Smooth muscle cell of the brain vasculature (primary cell): ENCODE measurements around the gene PSENEN.
"Not testable (repeated sequence)": the region's sequence is repeated elsewhere in the genome, so short reads cannot be mapped to it uniquely, and the experiment has no call there.

Source experiments
- DNase-seq: peaks from one replicate; pipeline ENCODE4 v3.0.0-alpha.2; 2012; ENCODE audit warnings: low read depth, low spot score

Gene PSENEN

DNA sequence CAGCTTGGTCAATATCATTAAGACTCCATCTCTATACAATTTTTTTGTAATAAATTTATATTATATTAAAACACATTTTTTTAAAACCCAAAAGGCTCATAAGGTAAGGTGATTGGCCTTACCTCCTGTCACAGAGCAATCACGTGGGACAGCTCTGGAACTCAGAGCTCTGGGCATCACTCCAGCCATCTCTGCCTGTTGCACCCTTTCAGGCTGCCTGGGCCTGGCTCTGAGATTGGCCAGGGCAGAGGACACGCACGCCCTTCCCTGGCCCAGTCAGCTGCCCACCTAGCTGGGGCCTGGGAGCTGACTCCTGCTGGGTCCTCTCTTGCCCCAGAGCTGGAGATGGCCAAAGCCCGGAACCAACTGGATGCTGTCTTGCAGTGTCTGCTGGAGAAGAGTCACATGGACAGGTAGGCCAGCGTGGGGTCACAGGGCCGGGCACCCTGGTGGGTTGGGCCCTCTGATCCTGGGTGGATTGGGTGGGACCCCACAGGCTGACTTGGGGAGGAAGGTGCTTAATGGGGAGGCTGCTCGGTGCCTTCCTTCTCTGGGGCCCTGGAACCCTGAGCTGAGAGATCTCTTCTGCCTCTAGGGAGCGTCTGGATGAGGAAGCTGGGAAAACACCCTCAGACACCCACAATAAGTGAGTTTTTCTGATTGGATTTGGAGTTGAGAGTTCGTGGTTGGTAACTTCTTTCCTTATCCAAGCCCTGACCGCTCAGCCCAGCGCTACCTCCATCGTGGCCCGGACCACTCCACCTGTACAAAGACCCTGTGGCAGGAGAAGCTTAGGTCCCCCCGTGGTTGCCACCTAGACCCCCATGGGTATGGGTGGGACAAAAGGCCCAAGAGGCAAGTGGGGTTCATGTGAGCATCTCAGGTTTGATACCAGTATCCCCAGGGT is 6.6 kb downstream of the PSENEN start:
- DNase-seq = no peak

GRCh38 chr19:35752746-35753350 is 7.4 kb downstream of the PSENEN start:
- DNase-seq = no peak

DNA sequence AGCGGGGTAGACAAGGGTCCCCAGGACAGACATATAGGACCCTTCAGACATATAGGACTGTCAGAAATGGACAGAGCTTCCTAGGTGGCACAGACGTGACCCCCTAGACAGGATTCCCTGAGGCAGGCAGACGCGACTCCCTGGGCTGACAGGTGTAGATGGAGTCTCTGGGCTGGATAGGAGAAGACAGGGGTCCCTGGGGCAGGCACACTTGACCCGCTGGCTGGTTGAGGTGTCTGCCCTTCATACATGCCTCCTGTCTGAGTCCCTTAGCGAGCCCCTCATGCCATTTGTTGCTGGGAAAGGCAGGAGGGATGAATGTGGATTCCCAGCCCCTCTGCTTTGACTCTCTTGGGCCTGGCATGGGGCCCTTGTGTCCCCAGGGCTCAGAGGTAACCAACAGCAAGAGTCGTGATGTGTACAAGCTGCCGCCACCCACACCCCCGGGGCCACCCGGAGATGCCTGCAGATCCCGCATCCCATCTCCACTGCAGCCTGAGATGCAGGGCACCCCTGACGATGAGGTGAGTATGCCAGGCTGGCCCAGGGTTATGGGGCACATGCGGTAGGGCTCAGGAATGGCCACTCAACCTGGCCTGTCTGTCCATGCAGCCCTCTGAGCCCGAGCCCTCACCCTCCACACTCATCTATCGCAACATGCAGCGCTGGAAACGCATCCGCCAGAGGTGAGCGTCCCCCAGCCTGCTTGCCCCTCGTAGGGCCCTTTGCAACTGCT is 8.4 kb downstream of the PSENEN start:
- no peak for DNase-seq

GRCh38 chr19:35754370-35755130 is 9.1 kb downstream of the PSENEN start:
- DNase-seq = no peak

- DNase-seq = no peak
Observed at GRCh38 chr19:35755131-35755549, 9.7 kb downstream of the PSENEN start.

GRCh38 chr19:35755550-35756376 is 10.3 kb downstream of the PSENEN start:
- DNase-seq = no peak

GRCh38 chr19:35756377-35757230 is 11.2 kb downstream of the PSENEN start, which contains the start of gene HSPB6:
Gene HSPB6 (minus strand): TSS chr19:35757029. CDS start chr19:35757008, 21 bp downstream.
- DNase-seq = no peak

GRCh38 chr19:35757231-35757748 is 11.8 kb downstream of the PSENEN start:
- DNase-seq = peak; percentile 89

DNA sequence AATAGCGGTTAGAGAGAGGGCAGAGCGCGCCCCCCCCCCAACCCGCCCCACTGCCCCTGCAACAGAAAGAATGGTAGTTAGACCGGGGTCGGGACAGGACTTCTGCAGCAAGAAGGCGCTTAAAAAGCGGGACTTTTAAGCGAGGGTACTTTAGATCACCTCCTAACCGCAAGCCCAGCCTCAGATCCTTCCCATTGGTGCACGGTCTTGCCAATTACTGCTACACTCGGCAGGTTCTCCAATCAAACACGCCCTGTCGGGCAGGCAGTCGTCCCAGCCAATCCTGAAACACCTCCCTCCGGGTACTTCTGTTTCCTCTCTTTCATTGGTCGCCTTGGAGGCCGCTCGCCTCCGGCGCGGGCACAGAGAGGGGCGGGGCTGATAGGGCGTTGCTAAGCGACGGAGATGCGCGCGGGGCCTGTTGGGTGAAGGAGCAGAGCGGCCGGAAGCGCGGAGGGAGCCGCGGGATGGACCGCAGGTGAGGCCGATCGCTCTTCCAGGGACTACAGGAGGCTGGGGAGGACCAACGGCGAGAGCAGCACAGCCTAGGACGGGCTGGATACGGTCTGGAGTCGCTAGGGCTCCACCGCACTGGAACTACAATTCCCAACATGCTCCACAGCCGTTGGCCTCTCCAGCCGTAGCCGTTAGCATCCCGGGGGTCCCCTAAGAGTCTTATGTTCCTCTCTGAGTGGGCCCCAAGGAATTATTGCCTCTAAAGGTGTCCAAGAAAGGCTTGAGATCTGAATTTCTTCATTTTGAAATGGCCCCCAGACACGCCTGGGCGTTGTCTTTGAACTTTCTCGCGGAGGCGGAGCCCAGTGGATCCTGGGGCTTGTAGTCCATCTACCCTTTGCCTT is 12.5 kb downstream of the PSENEN start, which contains the start of gene PROSER3:
PROSER3 (plus strand) TSS at position 428 of the 860 bp plus-strand sequence; CDS start at position 468, 40 bp downstream.
- peak; percentile 97 for DNase-seq

DNA sequence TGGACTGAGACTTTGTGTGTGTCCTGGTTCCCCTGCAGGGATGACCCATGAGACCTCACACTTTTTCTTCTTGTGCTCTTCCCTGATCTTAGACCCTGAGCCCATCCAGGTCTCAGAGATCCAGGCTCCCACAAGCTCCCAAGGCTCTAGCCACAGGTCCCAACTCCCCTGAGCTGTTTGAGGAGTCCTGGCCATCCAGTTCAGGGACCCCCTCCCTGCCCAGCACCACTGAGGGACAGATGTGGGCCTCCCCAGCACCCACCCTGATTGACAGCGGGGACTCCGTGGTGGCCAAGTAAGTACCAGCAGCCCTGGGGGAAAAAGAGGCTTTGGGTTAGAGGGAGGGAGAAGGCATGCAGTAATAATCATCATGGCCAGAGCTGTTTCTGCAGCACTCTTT is 14.2 kb downstream of the PSENEN start:
- DNase-seq = no peak

- DNase-seq = no peak
Observed at GRCh38 chr19:35760711-35761349, 15.4 kb downstream of the PSENEN start.

DNA sequence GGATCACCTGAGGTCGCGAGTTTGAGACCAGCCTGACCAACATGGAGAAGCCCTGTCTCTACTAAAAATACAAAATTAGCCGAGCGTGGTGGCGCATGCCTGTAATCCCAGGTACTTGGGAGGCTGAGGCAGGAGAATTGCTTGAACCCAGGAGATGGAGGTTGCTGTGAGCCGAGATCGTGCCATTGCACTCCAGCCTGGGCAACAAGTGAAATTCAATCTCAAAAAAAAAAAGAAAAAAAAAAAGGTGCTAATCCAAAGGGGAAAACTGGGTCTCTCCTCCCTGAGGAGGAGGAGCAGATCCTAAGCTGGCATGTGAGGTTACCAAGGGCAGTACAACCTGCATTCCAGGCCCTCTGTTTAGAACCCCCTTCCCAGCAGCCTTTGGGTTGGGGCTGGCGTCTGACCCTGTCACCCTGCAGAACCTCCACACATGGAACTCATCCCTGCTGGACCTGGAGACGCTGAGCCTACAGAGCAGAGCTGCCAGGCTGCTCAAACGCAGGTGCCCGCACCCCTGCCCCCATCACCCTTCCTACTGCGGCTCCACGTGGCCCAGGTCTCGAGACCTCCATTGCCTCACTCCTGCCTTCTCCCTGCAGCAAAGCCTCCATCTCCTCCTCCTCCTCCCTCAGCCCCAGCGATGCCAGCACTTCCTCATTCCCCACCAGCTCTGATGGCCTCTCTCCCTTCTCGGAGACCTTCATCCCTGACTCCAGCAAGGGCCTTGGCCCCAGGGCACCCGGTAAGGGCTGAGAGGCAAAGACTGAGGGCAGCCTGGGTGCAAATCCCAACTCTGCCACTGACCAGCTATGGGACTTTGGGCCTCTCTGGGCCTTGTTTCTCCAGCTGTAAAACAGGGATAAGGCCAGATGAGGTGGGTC is 19.2 kb downstream of the PSENEN start:
- DNase-seq = no peak

- DNase-seq = no peak
Observed at GRCh38 chr19:35766571-35767104, 21.2 kb downstream of the PSENEN start.

DNA sequence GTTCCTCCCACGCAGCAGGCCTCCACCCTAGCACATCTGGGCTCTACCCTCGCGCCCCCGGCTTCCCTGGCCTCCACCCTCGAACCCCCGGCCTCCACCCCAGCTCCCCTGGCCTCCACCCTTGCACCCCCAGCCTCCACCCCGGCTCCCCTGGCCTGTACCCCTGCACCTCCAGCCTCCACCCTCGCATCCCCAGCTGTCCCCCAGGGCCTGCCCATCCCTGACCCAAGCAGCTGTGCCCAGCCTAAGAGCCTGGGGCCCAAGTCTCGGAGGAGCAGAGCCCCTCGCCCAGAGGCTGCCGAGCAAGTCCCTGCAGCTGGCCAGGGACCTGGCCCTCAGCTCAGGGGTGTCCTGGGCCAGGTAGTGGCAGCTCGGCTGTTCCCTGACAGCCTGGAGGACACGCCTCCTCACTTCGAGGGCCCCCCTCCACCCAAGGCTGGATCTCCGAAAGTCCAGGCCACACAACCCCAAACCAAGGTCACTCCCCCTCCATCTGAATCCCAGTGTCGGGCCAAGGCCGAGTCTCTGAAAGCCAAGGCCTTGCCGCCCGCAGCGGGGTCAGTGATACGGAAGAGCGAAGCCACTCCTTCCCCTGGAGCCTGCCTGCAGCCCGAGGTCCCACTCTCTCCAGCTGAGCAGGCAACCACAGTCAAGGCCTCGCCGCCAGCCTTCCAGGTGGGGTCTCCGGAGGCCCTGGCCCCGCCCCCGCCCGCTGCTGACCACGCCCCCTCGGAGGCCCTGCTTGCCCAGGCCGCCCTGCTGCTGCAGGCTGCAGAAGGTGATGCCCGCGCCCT is 22.0 kb downstream of the PSENEN start:
- no peak for DNase-seq

GRCh38 chr19:35768082-35768421 is 22.6 kb downstream of the PSENEN start:
- no peak for DNase-seq

DNA sequence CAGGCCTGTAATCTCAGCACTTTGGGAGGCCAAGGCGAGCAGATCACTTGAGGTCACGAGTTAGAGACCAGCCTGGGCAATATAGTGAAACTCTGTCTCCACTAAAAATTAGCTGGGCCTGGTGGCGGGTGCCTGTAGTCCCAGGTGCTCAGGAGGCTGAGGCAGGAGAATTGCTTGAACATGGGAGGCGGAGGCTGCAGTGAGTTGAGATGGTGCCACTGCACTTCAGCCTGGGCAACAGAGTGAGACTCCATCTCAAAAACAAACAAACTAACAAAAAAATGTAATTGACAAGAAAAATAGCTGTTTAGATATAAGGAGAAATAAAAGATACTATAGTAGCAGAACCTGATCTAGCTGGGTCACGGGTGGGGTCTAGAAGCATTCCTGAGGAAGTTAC is 26.9 kb downstream of the PSENEN start:
- DNase-seq = not testable (repeated sequence)
